Endometrial microvascular endothelial cells (primary cell): ENCODE measurements around the gene WNT9B. TPM values are rescaled to one million over a fixed set of nuclear protein-coding genes. Genes with fewer than 3 reads are reported as not detected.

Experiments used
- in situ Hi-C: cut with HindIII; loops from 2 replicates; pipeline ENCODE4 v1.10.0; 2017; ENCODE audit warnings: low sequenced_read_pairs, low pct_unique_long_range_greater_than_20kb; ENCODE audit errors: inconsistent ontology term
- total RNA-seq: library from RNA; depleted of rRNA; stranded (reverse); fragments of >200 nt; gene quantifications from one replicate; pipeline ENCODE4 v1.2.3, GENCODE V29; 2015; ENCODE audit errors: inconsistent ontology term

Gene WNT9B
- total RNA-seq, 1 donor from 2014 or later: not detected

- in situ Hi-C loops: no loop called here
Measured at GRCh38 chr17:46925185-46925868, 73.9 kb downstream of the WNT9B start.

- in situ Hi-C loops: no loop called here
Measured at GRCh38 chr17:46928467-46929261, 77.3 kb downstream of the WNT9B start.

GRCh38 chr17:46929413-46929812, 78.0 kb downstream of the WNT9B start:
- in situ Hi-C loops: no loop called here

- in situ Hi-C loops: no loop called here
Measured at GRCh38 chr17:46930051-46930450, 78.7 kb downstream of the WNT9B start.

GRCh38 chr17:46931596-46931995, 80.2 kb downstream of the WNT9B start:
- in situ Hi-C loops: no loop called here

GRCh38 chr17:46935658-46936266, 84.4 kb downstream of the WNT9B start:
- in situ Hi-C loops: no loop called here

Other genes starting within 250 kb of the WNT9B start
- gene WNT3, start 32.9 kb upstream of the WNT9B start, total RNA-seq: 0.56 TPM
- gene GOSR2, start 71.6 kb downstream of the WNT9B start, total RNA-seq: 43.3 TPM
- gene RPRML, start 127.7 kb downstream of the WNT9B start, total RNA-seq: not detected